Medulla oblongata (tissue), 1 donor: ENCODE measurements around the gene ELOVL1.
A peak's percentile ranks its signal among the peaks of the same experiment; 100 is the strongest.
"Not testable (repeated sequence)": the region's sequence is repeated elsewhere in the genome, so short reads cannot be mapped to it uniquely, and the experiment has no call there.

ENCODE experiments used
- DNase-seq: peaks from one replicate; pipeline ENCODE4 v3.0.0-alpha.2; 2015; ENCODE audit errors: extremely low spot score

The ELOVL1 gene

GRCh38 chr1:43381612-43382011 is 13.8 kb upstream of the ELOVL1 start:
- peak; percentile 84 for DNase-seq

GRCh38 chr1:43379476-43379875 is 11.7 kb upstream of the ELOVL1 start:
- DNase-seq = no peak

- no peak for DNase-seq
Observed at GRCh38 chr1:43377831-43378230, 10.0 kb upstream of the ELOVL1 start.

- DNase-seq = no peak
Observed at GRCh38 chr1:43376723-43377235, 9.0 kb upstream of the ELOVL1 start.

GRCh38 chr1:43373066-43373940 is 5.5 kb upstream of the ELOVL1 start:
- DNase-seq = no peak

GRCh38 chr1:43372172-43372571 is 4.4 kb upstream of the ELOVL1 start:
- no peak for DNase-seq

GRCh38 chr1:43370564-43370963 is 2.8 kb upstream of the ELOVL1 start:
- no peak for DNase-seq

- DNase-seq = not testable (repeated sequence)
Observed at GRCh38 chr1:43369779-43370178, 2.0 kb upstream of the ELOVL1 start.

- DNase-seq = no peak
Observed at GRCh38 chr1:43368646-43369020, 822 bp upstream of the ELOVL1 start.

GRCh38 chr1:43367026-43367903 is 546 bp downstream of the ELOVL1 start:
- DNase-seq = peak; percentile 29

GRCh38 chr1:43366601-43367025 is 1.2 kb downstream of the ELOVL1 start:
- DNase-seq = no peak

- DNase-seq = no peak
Observed at GRCh38 chr1:43366179-43366578, 1.6 kb downstream of the ELOVL1 start.

GRCh38 chr1:43365678-43366077 is 2.1 kb downstream of the ELOVL1 start:
- DNase-seq = no peak

- DNase-seq = no peak
Observed at GRCh38 chr1:43363935-43364525, 3.8 kb downstream of the ELOVL1 start.

- no peak for DNase-seq
Observed at GRCh38 chr1:43363283-43363934, 4.4 kb downstream of the ELOVL1 start.

GRCh38 chr1:43360616-43361015 is 7.2 kb downstream of the ELOVL1 start:
- no peak for DNase-seq

GRCh38 chr1:43359696-43360095 is 8.1 kb downstream of the ELOVL1 start:
- no peak for DNase-seq

- peak; percentile 98 for DNase-seq
Observed at GRCh38 chr1:43358746-43359693, 8.8 kb downstream of the ELOVL1 start, which contains the start of gene CDC20. Gene CDC20, plus strand, starts transcription at chr1:43358981. Its CDS starts 235 bp downstream, at chr1:43359216.

GRCh38 chr1:43358121-43358745 is 9.6 kb downstream of the ELOVL1 start:
- peak; percentile 58 for DNase-seq

GRCh38 chr1:43357251-43357650 is 10.6 kb downstream of the ELOVL1 start:
- no peak for DNase-seq
